Epithelial cell of proximal tubule (primary cell): Measurements from ENCODE around the gene HTR2A. TPM values are rescaled to one million over a fixed set of nuclear protein-coding genes. Genes with fewer than 3 reads are reported as not detected.

ENCODE experiments used
- DNase-seq: peaks from one replicate; pipeline ENCODE4 v3.0.0-alpha.2; 2011; ENCODE audit warnings: low read depth
- H3K4me3 ChIP-seq: 2 replicates; pipeline ENCODE4 v1.5.1; 2011; ENCODE audit warnings: low read depth, mild to moderate bottlenecking, low read length
- CTCF ChIP-seq: conservative IDR thresholded peaks from 2 replicates; pipeline ENCODE4 v1.5.1; 2012; ENCODE audit warnings: low read depth, mild to moderate bottlenecking, low read length
- total RNA-seq: library from RNA; depleted of rRNA; stranded (reverse); fragments of >200 nt; gene quantifications from 2 replicates; pipeline ENCODE4 v1.2.3, GENCODE V29; 2015

Gene HTR2A
- not detected in 2 replicates for total RNA-seq

- no peak for DNase-seq
Measured at GRCh38 chr13:46896341-46897137, at the start of gene HTR2A. HTR2A (minus strand) TSS chr13:46897053; CDS start chr13:46895906, 1,147 bp downstream.

GRCh38 chr13:46936525-46936924, 39.7 kb upstream of the HTR2A start:
- no peak for DNase-seq
- no peak overlapping the region for H3K4me3 ChIP-seq
- no peak for TF ChIP-seq CTCF

More at GRCh38 chr13:46896341-46897137, at the start of gene HTR2A:
- TF ChIP-seq CTCF = no peak
- H3K4me3 ChIP-seq = peak within 1 kb of the TSS; percentile 51

- no peak for TF ChIP-seq CTCF
- no peak overlapping the region for H3K4me3 ChIP-seq
- no peak for DNase-seq
Measured at GRCh38 chr13:46934749-46935148, 37.9 kb upstream of the HTR2A start.

DNA sequence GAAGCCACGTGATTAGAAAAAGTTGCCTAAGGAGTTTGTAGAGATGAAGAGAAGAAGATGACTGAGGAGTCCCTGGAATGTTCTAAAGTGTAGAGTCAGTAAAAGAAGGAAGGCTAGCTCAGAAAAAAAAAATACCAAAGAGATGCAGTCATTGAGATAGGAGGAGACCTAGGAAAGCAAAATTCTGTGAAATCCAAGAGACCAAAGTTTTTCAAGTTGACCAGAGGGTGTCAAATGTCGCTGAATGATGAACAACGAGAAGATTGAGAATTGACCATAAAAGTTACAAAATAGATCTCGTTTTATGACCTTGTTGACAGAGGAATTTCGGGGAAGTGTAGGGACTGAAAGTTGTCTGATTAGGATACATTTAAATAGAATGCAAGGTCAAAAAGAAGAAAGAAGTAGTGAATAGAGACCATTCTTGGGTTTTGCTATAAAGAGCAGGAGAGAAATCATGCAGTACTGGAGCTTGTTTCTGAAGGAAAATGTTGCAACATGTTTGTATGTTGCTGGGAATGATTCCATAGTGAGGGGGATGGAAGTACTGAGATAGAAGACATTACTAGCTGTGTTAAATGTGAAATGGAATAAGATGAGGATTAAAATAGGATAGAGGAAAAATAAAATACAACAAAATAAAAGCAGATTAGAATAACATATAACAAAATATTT, 30.2 kb upstream of the HTR2A start:
- no peak for DNase-seq
- TF ChIP-seq CTCF = no peak
- H3K4me3 ChIP-seq = no peak overlapping the region

DNA sequence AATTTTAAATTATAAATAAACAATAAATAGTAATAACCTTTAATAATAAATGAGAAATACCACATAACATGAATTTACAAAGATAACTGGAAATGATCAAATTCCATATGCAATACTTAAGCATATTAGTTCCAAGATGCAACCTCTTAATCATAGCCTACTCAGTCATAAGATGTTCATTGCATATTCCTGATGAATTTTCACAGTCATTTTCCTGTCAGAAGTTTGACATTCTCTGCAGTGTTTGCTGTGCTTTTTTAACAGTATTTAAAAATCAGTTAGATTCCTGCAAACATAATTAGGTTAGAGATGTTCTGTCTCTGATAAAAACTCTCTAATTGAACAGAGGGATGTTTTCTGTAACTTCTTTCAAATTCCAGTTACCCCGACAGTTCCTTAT, 28.6 kb upstream of the HTR2A start:
- no peak for DNase-seq
- TF ChIP-seq CTCF = no peak
- H3K4me3 ChIP-seq = no peak overlapping the region

DNA sequence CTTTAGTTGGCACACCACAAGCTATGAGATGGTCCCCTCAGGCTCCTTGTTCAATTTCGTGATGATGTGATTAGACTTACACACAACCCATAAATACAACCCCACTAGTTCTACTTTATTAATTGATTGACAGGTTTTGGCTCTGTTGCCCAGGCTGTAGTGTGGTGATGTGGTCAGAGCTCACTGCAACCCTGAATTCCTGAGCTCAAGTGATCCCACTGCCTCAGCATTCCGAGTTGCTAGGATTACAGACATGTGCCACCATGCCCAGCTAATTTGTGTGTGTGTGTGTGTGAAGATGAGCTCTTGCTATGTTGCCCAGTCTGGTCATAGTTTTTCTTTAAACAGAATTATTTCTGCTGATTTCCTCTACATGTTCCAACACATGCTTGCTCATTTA, 17.5 kb upstream of the HTR2A start:
- no peak for DNase-seq
- no peak overlapping the region for H3K4me3 ChIP-seq
- TF ChIP-seq CTCF = no peak
